NCI-H2196 treated with DMSO at 0.1 percent for 48 hours (cell line): ENCODE results near the gene RAB39A.

Source experiments
- DNase-seq: peaks from one replicate; lab custom pipeline; 2025; ENCODE audit not compliant: unreplicated experiment; lab: John Stamatoyannopoulos, UW

Gene RAB39A

DNA sequence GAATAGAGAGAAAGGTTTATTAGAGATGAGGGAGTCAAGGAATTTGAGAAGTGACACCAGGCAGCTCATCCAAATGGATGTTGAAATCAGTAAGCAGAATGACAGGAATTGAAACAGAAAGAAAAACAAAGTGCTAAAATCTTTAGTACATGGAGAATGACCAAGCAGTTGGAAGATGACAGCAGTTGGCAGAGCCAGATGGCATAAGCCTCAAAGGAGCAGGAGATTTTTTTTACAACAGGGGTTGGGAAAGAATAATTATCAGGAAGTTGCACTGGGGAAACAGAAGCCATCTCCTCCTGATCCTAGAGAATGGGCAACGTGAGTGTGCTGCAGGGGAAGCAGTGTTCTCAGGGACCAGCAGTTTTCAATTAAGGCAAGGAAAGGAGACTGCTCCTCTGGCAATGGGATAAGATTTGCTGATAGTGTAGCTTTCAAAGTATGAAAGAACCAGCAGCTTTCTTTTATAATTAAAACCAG, 28.9 kb downstream of the RAB39A start:
- DNase-seq = no peak

DNA sequence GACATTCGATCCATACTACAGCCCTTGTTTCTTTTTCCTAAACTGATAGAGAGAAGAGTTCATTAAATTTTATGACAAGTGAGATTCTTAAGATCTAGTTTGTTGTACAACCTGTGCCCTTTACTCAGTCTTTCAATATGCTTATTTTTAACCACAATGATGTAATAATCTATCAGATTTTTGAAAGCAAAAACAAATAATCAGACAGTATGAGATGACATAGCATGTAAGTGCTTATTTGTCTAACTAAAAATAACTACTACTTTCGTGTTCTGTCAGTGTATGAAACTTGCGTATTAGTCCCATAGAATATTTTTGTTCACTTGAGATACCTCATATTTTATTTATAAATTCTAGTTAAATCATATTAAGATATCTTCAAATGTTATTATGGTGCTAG, 33.2 kb downstream of the RAB39A start:
- no peak for DNase-seq

DNA sequence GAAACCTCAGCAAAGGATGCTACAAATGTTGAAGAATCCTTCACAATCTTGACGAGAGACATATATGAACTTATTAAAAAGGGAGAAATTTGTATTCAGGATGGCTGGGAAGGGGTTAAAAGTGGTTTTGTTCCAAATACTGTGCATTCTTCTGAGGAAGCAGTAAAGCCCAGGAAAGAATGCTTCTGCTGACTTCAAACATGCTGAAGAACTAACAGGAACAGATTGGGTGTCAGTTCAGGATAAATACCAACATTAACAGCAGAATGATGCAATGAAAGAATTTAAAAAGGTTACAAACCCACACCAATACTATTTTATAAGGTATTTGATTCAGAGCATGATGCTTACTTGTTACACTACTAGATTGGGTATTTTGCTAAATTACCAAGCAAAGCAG, 33.9 kb downstream of the RAB39A start:
- DNase-seq = no peak

DNA sequence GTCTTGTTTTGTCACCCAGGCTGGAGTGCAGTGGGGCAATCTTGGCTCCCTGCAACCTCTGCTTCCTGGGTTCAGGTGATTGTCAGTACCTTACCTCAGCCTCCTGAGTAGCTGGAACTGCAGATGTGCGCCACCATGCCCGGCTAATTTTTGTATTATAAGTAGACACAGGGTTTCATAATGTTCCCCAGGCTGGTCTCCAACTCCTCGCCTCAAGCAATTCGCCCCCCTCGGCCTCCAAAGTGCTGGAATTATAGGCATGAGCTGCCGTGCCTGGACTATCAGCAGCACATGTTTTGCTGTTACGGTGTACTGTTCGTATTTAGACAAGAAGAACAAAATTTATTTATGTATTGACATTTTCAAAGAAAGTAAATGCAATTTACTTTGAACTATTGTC, 34.8 kb downstream of the RAB39A start:
- no peak for DNase-seq

DNA sequence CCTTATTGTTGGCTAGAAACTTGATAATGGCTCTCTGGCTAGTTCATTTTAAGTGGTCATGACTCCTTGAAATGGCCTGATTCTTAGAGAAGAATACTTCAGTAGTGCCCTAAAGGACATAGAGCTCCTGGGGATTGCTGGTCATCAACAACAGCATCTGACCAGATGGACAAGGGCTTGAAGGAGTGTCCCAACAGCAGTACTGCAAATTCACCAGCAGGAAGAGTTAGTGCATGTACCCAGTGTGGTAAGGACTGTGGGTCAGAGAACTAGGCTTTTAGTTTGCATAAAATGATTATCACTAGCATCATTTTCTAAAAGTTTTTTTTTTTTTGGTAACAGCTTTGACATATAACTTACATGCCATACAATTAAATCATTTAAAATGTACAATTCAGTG, 41.0 kb downstream of the RAB39A start:
- no peak for DNase-seq

DNA sequence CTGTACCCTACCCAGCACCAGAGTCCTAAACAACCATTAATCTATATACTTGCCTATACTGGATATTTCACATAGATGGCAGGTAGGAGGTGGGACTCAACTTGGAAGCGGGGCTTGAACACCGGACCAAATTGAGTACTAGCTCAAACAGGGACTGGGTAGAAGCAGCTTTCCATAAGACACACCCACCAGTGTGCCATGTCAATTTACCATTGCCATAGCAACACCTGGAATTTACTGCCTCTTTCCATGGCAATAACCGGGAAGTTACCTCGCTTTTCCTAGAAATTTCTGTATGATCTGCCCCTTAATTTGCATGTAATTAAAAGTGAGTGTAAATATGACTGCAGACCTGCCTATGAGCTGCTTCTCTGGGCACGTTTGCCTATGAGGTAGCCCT, 41.8 kb downstream of the RAB39A start:
- no peak for DNase-seq

DNA sequence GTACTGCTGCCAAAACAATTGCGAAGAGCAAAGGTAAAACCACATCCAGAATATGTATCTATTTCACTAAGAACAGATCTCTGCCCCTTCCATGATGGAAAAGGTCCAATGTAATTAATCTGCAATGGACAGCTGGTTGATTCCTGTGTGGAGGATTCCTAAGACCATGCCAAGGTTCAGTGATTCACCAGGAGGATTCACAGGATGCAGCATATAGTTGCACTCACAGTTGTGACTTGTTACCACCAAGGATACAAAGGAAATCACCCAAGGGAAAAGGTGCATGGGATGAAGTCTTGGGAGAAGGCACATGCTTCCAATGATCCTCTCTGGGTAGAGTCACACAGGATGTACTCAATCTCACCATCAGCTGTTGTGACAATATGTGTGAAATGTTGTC, 45.4 kb downstream of the RAB39A start:
- DNase-seq = no peak

DNA sequence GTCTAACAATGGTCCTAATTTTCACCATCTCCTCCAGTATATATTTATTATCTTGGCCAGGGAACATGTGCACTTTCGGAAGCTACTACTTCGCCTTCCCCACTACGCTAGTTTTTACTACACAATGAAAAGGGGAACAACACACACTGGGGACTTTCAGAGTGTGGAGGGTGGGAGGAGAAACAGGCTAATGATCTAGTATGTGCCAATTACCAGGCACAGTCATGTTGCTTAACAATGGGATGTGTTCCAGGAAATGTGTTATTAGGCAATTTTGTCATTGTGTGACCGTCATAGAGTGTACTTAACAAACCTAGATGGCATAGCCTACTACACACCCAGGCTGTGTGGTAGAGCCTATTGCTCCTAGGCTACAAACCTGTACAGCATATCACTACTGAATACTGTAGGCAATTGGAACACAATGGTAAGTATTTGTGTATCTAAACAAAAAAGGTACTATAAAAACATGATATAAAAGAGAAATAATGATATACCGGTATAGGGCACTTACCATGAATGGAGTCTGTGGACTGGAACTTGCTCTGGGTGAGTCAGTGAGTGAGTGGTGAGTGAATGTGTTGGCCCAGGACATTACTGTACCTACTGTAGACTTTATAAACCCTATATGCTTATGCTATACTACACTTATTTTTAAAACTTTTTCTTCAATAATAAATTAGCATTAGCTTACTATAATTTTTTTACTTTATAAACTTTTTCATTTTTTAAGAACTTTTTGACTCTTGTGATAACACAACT, 60.3 kb downstream of the RAB39A start:
- no peak for DNase-seq

DNA sequence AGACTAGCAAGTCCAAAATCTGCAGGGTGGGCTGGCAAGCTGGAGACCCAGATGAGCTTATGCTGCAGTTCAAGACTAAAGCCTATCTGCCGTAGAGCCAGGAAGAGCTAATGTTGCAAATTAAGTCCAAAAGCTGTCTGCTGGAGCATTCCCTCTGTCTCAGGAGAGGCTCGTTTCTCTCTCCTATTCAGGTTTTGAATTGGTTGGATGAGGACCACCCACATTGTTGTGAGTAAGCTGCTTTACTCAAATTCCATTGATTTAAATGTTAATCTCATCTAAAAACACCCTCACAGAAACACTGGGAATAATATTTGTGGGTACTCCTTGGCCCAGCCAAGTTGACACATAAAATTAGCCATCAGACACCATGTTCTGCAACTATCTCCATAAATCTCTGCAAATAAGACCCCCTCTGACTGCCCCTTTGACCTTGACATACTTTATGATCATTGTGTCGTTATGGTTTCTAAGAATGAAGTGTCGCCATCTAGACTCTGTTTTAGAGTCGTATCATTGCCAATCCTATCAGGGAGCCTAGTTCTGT, 63.7 kb downstream of the RAB39A start:
- DNase-seq = no peak

DNA sequence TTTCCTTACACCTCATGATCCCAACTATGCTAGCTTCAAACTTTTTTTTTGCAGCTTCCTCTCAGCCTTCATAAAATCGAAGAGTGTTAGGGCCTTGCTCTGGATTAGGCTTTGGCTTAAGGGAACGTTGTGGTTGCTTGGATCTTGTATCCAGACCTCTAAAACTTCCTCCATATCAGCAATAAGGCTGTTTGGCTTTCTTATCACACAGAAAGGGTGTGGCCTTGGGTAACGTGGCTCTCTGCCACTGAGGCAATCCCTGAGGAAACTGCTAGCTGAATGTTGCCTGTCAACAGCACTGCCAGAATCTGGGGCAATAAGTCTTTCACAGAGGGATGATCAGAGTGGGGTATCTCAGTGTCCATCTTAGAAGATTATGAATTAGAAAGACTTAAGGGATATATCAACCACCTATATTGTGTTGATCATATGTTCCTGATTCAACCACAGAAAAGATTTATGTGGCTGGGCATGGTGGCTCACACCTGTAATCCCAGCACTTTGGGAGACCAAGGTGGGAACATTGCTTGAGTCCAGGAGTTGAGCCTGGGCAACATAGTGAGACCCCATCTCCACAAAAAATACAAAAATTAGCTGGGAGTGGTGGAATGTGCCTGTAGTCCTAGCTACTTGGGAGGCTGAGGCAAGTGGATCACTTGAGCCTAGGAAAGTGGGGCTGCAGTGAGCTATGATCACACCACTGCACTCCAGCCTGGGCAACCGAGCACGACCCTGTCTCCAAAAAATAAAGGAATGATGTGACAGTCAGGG, 67.9 kb downstream of the RAB39A start:
- no peak for DNase-seq

DNA sequence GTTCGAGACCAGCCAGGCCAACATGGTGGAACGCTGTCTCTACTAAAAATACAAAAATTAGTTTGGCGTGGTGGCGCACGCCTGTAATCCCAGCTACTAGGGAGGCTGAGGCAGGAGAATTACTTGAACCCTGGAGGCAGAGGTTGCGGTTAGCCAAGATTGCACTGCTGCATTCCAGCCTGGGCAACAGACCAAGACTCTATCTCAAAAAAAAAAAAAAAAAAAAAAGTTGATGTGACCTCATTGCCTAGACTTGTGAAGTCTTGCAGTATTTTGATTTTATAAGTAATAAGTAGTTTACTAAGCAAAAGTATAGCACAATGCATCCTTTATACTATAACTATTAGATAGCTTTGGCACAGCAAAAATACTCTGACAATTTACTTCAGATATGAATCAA, 70.5 kb downstream of the RAB39A start:
- no peak for DNase-seq

DNA sequence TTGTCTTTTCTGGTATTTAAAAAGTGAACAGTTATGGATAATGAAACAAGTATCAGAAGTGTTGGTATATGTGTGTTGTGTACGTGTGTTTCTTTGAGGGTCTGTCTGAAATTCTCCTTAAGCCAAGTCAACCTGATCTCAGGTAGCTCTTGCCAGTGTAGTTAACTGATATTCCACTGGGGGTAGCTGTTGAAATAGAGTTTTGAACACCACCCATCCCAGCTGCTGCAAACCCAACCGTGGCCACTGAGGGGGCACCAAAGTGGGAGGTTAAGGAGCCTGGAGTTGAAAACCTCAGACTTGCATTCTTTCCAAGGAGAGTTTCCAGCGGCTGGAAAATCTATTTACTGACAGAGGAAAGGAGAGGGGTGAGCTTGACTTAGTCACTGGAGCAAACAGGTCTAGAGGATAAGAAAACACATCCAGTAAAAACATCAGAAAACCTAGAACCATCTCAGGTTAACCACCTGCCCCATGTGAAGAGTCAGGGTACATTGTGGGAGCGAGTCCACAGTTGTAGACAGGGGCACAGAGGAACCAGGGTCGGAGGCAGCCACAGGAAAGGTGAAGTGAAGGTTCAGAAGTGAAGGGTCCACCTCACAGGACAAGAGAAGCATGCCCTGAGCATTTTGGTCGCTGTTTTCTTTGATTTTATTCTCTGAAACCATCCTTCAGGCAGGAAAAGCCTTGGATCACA, 71.7 kb downstream of the RAB39A start:
- peak; percentile 11 for DNase-seq

DNA sequence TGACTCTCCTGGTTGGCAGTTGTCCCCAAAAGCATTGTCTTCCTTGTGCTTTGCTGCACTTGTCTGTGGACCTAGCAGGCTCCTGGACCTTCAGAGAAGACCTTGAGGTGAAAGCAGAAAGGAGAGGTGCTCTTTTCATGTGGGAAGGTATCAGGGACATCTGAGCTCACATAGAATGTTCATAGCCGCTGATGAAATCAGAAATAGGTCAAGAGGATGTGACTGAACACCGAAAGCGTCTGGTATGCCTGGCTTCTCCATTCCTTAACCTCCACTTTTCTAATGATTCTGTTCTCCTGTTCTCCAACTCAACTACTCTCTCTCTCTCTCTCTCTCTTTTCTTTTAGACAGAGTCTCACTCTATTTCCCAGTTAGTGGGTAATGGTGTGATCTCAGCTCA, 74.2 kb downstream of the RAB39A start:
- DNase-seq = no peak

DNA sequence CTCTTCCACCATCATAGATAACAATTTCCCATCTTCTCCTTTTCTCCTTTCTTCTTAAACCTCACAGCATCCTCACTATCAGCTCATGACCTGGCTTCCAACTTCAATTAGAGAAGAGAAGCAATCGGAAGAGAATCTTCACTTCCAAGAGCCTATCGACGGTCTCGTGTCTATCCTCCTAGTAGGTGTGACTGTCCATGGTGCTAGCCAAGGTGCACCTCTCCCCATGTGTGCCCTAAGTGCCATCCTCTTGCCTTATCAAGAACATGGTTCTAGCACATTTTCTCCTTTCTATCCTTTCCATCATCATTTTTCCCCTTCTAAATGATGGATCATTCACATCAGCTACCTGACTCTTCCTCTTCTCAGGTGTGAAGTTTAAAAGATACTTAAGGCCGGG, 75.4 kb downstream of the RAB39A start:
- no peak for DNase-seq

DNA sequence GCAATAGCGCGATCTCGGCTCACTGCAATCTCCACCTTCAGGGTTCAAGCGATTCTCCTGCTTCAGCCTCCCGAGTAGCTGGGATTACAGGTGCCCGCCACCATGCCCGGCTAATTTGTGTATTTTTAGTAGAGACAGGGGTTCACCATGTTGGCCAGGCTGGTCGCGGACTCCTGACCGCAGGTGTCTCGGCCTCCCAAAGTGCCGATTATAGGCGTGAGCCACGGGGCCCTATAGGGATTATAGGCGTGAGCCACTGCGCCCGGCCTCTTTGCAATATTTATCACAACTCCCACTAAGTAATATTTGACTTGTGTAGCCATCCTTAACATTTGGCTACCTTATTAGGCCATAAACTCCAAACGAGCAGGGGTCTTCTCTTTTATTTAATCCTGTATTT, 79.6 kb downstream of the RAB39A start:
- no peak for DNase-seq

DNA sequence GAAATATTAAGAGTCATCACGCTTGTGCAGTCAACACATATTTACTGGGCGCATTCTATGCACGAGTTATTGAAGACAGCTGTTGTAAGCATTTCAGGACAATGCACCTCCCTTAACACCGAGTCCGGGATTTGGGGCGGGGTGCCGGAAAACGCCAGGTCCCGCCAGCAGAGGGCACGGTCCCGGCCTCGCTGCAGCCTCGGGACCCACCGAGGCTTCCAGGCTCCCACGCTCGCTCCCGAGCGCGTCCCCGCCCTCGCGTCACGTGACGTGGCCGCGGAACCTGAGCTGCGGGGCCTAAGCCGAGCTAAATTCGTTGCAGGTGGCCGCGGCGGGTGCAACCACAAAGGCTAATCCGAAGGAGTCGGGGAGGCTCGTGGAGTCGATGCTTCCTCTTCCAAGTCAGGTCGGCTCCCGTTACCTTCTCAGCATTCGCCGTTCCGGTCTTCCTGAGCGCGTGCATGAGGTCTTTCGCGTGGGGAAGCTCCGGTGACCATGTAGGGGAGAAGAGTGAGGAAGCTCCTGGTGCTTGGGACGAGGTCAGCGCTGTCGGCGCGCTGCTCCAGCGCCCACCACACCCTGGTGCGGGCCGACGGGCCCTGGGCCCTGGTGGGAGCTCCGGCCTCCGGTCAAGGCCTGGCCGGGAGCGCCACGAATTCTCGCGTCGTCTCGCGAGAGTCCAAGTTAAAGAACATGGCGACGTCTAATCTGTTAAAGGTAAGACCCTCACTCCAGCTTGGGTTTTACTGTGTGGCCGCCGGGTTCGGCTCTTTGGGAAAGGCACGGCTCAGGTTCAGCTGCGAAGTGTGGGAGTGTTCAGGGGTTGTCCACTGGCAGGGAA, 80.6 kb downstream of the RAB39A start, which contains the start of gene CUL5:
Gene CUL5, plus strand, starts transcription at position 243 of the 841 bp plus-strand sequence. Its CDS starts 451 bp downstream, at position 694.
- DNase-seq = peak; percentile 75

DNA sequence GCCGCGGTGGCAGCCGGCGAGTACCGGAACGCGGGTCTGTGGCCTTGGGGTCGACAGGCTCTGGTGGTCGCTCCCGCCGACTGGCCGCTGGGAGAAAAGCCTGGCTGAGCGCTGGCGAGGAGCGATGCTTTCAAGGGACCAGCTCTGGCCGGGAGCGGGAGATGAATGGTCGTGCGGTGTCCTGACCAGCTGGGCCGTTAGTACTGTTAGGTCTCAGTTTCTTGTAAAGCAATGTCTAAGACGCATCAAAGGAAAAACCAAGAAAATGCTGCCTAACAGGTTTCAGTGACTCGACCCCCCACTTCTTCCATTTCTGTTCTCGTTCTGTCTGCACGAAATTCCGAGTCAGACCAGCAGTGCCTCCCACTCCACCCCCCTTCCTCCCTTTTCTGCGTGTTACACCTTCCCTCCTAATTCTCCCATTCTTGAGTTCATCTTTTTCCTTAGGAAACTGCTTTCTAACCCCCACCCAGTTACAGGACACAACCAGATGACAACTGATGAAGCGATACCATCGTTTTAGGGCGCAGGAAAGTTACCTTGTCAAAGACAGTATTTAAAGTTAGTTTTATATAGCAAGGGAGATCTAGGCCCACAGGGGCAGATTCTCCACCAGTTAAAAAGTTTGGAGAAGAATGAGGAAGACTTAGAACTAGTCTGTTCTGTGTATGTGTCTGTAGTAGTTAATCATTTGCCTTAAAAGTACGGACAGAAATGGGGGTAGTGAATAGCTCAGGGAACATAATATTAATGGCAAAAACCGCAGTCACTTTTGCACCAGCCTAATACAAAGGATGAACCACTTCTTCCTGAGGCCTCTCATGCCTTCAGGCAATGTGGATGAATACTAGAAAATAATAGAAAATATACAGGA, 81.5 kb downstream of the RAB39A start:
- no peak for DNase-seq

DNA sequence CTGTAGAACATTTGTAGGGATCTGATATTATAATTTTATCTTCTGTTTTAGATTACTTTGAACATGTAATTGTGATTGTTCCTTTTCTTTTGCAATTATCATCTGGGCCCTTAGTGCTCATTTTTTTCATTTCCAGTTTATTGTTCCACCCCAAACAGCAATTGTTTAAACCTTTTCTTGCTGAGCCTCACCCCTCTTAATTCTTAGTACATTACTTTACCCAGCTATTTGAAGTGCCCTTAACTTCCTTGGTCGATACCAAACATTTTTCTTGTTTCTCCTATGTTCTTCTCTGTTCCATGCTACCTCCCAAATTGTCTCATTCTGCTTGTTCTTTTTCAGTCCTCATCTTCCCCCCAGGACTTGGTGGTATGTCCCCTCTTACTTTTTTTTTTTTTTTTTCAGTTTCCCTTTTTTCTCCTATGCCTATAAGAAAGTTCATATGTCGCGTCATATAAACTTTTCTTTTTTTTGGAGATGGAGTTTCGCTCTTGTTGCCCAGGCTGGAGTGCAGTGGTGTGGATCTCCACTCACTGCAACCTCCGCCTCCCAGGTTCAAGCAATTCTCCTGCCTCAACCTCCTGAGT, 84.0 kb downstream of the RAB39A start:
- DNase-seq = no peak
